ENCODE data around the gene ESR2.
A peak's percentile ranks its signal among the peaks of the same experiment; 100 is the strongest.

Gene ESR2

DNA sequence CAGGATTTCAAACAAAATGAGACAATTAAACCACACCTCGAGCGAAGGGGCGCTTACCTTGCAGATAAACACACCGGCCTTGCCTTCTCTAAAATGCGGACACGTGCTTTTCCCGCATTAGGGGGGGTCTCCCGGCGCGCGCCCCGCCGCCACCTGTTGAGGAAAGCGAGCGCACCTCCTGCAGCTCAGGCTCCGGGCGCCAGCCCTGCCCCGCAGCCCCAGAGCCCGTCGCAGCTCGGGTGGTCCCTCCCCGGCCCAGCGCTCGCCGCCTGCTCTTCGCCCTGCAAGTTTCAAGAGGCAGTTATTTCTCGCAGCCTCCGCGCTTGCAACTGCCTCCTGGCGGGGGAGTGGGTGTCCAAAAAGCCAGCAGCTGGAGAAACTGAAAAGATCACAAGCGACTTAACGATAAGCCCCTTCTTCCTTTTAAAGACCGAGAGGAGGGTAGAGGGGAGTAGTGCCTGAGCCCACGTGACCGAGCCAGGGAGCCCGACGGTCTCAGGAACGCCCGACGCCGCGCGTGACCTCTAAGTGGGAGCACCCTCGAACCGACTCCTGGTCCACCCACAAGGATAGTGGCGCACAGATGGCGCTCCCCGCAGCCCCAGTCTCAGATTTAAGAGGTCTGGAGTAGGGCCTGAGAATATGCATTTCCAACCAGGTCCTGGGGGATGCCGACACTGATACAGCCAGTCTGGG, at the start of gene ESR2:
ESR2 (minus strand) TSS at position 396 of the 696 bp plus-strand sequence. CDS start 11,386 bp downstream, outside the sequence.
- DNase-seq (ENCODE audit: low spot score): peak; percentile 64
- TF ChIP-seq, protein P1, sequence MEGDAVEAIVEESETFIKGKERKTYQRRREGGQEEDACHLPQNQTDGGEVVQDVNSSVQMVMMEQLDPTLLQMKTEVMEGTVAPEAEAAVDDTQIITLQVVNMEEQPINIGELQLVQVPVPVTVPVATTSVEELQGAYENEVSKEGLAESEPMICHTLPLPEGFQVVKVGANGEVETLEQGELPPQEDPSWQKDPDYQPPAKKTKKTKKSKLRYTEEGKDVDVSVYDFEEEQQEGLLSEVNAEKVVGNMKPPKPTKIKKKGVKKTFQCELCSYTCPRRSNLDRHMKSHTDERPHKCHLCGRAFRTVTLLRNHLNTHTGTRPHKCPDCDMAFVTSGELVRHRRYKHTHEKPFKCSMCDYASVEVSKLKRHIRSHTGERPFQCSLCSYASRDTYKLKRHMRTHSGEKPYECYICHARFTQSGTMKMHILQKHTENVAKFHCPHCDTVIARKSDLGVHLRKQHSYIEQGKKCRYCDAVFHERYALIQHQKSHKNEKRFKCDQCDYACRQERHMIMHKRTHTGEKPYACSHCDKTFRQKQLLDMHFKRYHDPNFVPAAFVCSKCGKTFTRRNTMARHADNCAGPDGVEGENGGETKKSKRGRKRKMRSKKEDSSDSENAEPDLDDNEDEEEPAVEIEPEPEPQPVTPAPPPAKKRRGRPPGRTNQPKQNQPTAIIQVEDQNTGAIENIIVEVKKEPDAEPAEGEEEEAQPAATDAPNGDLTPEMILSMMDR (IDR thresholded peaks at IDR 0.05; ENCODE audit: extremely low read depth, missing control alignments): peak; percentile 15

DNA sequence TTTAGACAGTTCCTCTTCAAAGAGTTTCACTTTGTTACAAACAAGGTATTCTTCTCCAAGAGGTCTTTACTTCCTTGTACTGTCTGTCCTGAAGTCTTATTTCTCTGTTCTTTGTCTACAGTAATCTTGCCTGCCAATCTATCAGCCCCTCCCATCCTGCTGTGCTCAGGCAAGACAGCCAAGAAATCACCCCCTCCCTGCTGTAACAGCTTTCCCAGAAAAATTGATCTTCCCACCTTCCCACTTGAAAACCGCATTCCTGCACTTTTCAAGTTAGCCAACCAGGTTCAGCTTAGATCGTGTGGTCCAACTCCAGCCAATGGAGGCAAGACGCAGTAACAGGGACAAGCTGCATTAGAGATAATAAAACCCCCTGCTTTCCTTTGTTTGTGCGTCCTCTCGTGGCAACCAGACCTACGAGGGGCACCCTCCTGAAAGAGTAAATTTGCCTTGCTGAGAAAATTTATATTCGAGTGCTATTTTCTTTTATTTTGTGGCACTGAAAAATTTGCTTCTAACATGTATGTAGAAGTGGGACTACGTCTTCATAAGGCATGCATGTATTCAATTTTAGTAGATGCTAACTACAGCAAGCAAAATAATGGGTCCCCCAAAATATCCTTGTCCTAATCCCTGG, 46.5 kb upstream of the ESR2 start:
- TF ChIP-seq, protein P1 (IDR thresholded peaks at IDR 0.05; ENCODE audit: extremely low read depth, missing control alignments): no peak
- DNase-seq (ENCODE audit: low spot score): no peak

DNA sequence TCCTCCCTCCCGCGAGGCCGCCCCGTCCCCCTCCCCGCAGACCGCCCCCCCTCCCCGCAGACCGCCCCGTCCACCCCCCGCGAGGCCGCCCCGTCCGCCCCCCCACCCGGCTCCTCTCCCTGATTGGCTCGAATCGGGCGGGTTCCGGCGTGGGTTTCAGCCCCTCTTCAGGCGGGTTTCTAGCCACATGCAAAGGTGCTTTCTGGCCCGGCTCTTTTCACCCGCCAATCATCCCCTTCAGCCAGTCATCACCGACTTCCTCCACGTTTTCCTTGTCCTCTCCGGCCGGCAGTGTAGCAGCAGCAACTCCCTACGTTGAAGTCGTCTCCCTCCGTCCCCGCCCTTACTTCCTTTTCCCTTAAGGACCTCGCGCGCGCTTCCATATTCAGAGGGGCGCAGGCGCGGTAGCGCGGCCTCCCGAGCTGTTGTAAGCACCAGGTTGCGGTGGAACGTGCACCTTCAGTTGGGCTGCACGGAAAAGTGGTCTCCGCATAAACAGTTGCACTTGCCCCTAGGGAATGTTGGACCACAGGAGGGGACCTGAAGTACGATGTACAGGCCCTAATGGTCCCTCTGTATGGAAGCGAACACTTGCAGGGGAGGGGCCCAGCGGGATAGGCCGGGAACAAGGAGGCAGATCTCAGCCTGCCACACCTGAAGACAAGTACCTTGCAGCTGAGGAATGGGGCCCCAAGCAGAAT, 44.6 kb upstream of the ESR2 start:
- TF ChIP-seq, protein P1 (IDR thresholded peaks at IDR 0.05; ENCODE audit: extremely low read depth, missing control alignments): no peak
- DNase-seq (ENCODE audit: low spot score): peak; percentile 98

DNA sequence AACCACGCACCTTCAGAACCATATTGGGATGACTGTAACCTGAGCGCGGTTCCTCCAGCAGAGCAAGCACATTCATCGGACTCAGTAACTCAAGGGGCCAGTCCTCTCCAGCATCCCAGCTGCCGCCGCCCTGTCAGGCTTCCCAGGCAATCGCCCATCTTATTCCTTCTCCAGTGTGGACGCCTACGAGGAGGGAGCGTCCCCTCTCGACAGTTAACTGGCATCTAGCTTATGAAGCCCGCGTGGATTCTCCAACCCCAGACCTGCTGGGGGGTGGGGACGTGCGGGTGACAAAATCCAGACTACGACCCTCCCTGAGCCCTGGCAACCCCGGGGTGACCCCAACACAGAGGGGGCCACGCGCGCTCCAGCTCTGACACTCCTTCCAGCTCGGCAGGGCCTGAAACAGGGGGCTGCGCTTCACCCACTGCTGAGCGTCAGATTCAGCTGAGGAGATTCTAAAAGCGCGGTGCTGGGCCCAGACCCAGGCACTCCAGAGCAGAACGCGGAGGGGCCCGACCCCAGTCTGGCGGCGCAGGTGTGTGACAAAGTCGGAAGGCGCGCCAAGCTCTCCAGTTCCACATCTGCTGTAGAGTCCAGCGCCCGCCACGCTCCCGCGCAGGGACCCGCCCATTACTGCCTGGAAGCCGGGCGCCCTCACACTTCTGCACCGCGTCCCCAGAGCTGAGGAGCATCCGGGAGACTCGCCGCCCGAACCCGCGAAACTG, 43.9 kb upstream of the ESR2 start:
- DNase-seq (ENCODE audit: low spot score): peak; percentile 33
- TF ChIP-seq, protein P1 (IDR thresholded peaks at IDR 0.05; ENCODE audit: extremely low read depth, missing control alignments): peak; percentile 2

DNA sequence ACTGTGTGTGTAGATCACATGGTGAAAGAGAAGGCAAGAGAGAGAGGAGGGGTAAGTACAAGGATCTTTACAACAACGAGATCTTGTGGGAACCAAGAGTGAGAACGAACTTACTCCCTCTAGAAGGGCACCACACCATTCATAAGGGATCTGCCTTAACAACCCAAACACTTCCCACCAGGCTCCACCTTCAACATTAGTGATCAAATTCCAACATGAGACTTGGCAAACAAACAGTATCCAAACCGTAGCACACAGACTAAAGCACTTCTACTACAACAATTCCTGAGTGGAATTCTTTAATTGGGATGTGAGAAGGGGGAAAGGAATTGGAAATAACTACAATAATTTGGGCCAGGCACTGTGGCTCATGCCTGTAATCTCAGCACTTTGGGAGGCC, 35.0 kb upstream of the ESR2 start:
- no peak for DNase-seq (ENCODE audit: low spot score)
- TF ChIP-seq, protein P1 (IDR thresholded peaks at IDR 0.05; ENCODE audit: extremely low read depth, missing control alignments): no peak

DNA sequence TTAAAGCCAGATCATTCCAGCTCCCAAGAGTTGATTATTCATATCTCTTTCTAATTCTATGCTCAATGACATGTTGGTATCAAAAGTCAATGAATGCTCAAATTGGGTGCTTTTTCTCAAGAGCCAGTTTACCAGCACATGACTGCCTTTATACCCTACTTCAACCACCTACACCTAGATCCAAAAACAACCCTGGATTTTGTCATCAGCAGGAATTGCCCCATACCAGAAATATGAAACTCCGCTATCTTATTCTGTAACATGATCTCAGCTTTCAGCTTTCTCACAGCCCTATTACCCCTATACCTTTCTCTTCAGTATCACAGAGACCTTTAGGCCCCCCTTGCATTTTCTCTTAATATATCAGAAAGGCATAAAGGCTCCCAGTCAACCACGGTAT, 32.3 kb upstream of the ESR2 start:
- TF ChIP-seq, protein P1 (IDR thresholded peaks at IDR 0.05; ENCODE audit: extremely low read depth, missing control alignments): no peak
- no peak for DNase-seq (ENCODE audit: low spot score)
